GOT3 (cell line): ENCODE data around the gene MAPKAP1.

Experiments used
- DNase-seq: peaks from one replicate; lab custom pipeline; 2025; ENCODE audit warnings: mixed read lengths; lab: John Stamatoyannopoulos, UW

MAPKAP1 gene

GRCh38 chr9:125674981-125675973, 31.7 kb downstream of the MAPKAP1 start:
- DNase-seq = no peak

GRCh38 chr9:125672876-125673275, 34.1 kb downstream of the MAPKAP1 start:
- no peak for DNase-seq

- DNase-seq = no peak
These were observed 43.9 kb downstream of the MAPKAP1 start for GRCh38 chr9:125663127-125663526.

GRCh38 chr9:125660557-125660956, 46.5 kb downstream of the MAPKAP1 start:
- DNase-seq = no peak

GRCh38 chr9:125659954-125660353, 47.1 kb downstream of the MAPKAP1 start:
- DNase-seq = no peak

GRCh38 chr9:125659201-125659840, 47.7 kb downstream of the MAPKAP1 start:
- DNase-seq = no peak

- DNase-seq = no peak
These were observed 50.4 kb downstream of the MAPKAP1 start for GRCh38 chr9:125656560-125656959.

- DNase-seq = no peak
These were observed 51.2 kb downstream of the MAPKAP1 start for GRCh38 chr9:125655691-125656410.

GRCh38 chr9:125655066-125655633, 51.9 kb downstream of the MAPKAP1 start:
- DNase-seq = no peak

GRCh38 chr9:125654121-125654520, 52.9 kb downstream of the MAPKAP1 start:
- DNase-seq = no peak

- no peak for DNase-seq
These were observed 53.7 kb downstream of the MAPKAP1 start for GRCh38 chr9:125653325-125653724.

- no peak for DNase-seq
These were observed 54.2 kb downstream of the MAPKAP1 start for GRCh38 chr9:125652759-125653158.

- no peak for DNase-seq
These were observed 54.8 kb downstream of the MAPKAP1 start for GRCh38 chr9:125652233-125652594.

- no peak for DNase-seq
These were observed 55.3 kb downstream of the MAPKAP1 start for GRCh38 chr9:125651576-125652232.

GRCh38 chr9:125650271-125650737, 56.7 kb downstream of the MAPKAP1 start:
- no peak for DNase-seq

- DNase-seq = no peak
These were observed 57.2 kb downstream of the MAPKAP1 start for GRCh38 chr9:125649826-125650225.

GRCh38 chr9:125649315-125649714, 57.7 kb downstream of the MAPKAP1 start:
- no peak for DNase-seq

GRCh38 chr9:125648294-125648693, 58.7 kb downstream of the MAPKAP1 start:
- no peak for DNase-seq

GRCh38 chr9:125646621-125647100, 60.3 kb downstream of the MAPKAP1 start:
- no peak for DNase-seq

- no peak for DNase-seq
These were observed 60.8 kb downstream of the MAPKAP1 start for GRCh38 chr9:125646217-125646616.

GRCh38 chr9:125644819-125645507, 62.0 kb downstream of the MAPKAP1 start:
- no peak for DNase-seq
